GM04503 (cell line): ENCODE data around the gene ACTL6A.
"Not testable (repeated sequence)": the region's sequence is repeated elsewhere in the genome, so short reads cannot be mapped to it uniquely, and the experiment has no call there.

Source experiments
- DNase-seq: peaks from one replicate; pipeline ENCODE4 v3.0.0-alpha.2; 2012; ENCODE audit warnings: low read depth

ACTL6A gene

GRCh38 chr3:179562591-179563270 lies at the start of gene ACTL6A:
Gene ACTL6A, plus strand, starts transcription at chr3:179562926. Its CDS starts 167 bp downstream, at chr3:179563093.
- peak; percentile 98 for DNase-seq

DNA sequence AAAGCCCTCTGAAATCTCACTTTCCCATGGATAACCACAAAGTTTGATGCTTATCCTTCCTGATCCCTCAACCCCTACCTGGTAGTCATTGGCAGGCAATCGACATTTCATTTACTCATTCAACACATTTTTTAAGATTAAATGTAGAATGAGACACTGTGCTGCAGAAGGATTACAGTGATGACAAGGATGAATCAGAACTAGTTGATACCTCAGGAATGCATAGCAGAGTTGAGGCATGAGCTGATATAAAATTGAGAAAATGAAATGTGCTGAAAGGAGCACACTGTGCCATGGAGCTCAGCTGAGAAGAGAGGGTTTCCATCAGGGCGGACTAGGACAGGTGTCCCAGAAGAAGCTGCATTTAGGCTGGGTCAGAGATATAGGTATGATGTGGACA lies 48.9 kb upstream of the ACTL6A start:
- DNase-seq, result peak; percentile 7

- DNase-seq, result not testable (repeated sequence)
Measured at GRCh38 chr3:179516461-179517251, 46.1 kb upstream of the ACTL6A start.

DNA sequence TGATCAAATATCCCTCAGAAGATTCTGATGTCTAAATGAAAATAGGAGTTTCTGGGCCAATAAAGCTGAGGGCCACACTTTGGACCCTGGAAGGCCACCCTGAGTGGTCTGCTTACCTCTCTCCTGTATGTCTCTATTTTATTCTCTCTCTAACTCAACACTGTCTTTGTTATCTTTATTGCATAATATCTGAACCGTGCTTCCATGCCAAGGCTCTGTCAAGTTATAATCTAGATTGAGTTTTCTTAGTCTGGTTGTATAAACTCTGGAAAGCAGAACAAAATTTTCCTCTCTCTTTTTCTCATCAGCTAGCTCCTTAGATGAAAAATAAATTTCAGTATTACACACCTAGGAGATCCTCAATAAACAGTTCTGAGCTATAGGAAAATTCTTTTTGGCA lies 36.2 kb upstream of the ACTL6A start:
- no peak for DNase-seq

- peak; percentile 6 for DNase-seq
Measured at GRCh38 chr3:179526989-179527391, 35.7 kb upstream of the ACTL6A start.

GRCh38 chr3:179528772-179529171 lies 34.0 kb upstream of the ACTL6A start:
- no peak for DNase-seq

DNA sequence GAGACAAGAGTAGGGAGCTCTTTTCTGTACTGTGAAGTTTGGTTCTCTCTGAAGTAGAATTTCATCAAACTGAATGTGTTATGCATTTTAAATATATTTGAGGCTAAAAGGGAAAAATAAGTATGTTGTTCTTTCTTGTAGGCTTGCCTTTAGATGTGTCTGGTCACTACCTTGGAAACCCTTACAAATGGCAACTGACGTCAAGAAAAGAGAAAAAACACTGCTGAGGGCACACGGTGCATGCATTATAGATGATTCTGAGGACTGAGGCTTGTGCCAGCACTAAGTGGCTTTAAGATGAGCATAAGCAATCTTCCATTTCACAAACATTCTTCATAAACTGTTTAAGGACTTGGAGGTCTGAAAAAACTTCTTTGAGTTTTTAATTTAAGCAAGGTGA lies 31.1 kb upstream of the ACTL6A start:
- DNase-seq, result no peak

DNA sequence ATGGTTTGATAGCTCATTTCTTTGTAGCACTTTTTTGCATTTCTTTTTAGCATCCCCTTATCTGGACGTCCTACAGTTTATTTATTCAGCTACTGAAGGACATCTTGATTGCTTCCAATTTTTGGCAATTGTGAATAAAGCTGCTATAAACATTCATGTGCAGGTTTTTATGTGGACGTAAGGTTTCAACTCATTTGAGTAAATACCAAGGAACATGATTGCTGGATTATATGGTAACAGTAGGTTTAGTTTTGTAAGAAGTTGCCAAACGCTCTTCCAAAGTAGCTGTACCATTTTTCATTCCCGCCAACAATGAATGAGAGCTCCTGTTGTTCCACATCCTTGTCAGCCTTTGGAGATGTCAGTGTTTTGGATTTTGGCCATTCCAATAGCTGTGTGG lies 29.5 kb upstream of the ACTL6A start:
- DNase-seq, result no peak

GRCh38 chr3:179536256-179536655 lies 26.5 kb upstream of the ACTL6A start:
- no peak for DNase-seq

DNA sequence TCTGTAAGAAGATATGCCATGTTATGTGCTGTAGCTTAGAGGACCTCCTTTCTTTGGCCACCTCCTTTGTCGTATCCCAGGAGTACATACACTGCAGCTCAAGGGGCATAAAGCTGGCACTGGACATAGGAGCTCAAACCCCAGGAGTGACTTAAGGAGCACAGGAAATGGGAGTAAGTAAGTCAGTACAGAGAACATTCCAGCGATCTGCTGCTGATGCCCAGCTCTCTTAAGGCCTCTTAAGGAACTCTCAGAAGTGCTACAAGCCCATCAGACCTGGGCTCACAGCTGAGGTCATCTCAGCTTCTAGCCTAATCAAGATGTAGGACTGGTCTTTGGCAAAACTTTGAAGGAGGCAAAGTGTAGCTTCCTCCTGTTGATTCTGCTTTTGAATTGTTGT lies 21.6 kb upstream of the ACTL6A start:
- no peak for DNase-seq

GRCh38 chr3:179541596-179541995 lies 21.1 kb upstream of the ACTL6A start:
- DNase-seq, result no peak

DNA sequence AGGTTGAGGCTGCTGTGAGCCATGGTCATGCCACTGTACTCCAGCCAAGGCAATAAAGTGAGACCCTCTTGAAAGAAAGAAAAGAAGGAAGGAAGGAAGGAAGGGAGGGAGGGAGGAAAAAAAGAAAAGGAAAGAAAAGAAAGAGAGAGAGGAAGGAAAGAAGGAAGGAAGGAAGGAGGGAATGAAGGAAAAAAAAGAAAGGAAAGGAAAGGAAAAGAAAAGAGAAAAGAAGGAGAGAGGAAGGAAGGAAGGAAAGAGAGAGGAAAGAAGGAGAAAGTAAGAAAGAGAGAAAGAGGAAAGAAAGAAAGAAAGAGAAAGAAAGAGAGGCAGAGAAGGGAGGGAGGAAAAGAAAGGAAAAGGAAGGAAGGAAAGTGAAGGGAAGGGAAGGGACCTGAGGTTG lies 20.4 kb upstream of the ACTL6A start:
- no peak for DNase-seq

DNA sequence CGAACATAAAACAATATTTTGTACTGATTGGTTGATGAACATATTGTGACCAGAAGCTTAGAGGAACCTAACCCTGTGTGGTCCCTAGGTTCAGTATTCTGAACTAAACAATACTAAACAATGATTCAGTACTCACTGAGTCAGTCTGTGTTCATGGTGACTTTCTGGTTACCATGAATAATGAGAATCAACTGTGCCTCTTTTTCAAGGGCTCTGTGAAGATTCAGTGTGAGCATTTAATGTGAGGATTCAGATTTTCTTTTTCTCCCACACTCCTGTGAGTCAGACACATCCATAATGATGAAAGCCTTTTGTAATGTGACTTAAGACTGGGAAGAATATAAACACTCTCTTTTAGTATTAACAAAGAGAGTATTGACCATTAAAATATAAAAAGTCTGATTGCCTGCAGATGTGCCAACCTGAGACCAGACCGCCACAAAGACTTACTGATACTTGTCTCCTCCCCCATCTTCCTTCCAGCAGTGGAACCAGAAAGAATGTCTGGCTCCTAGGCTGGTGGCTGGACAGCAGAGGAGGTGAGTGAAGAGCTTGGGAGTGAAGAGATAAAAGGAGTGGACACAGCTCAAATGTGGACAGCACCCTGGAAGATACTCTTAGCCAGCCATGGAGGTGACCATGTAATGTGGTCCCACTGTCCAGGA lies 17.6 kb upstream of the ACTL6A start:
- peak; percentile 75 for DNase-seq

- no peak for DNase-seq
Measured at GRCh38 chr3:179546814-179547241, 15.9 kb upstream of the ACTL6A start.

- DNase-seq, result no peak
Measured at GRCh38 chr3:179551349-179552105, 11.2 kb upstream of the ACTL6A start.

GRCh38 chr3:179558742-179559364 lies 3.9 kb upstream of the ACTL6A start:
- no peak for DNase-seq

- DNase-seq, result no peak
Measured at GRCh38 chr3:179560791-179561190, 1.9 kb upstream of the ACTL6A start.

DNA sequence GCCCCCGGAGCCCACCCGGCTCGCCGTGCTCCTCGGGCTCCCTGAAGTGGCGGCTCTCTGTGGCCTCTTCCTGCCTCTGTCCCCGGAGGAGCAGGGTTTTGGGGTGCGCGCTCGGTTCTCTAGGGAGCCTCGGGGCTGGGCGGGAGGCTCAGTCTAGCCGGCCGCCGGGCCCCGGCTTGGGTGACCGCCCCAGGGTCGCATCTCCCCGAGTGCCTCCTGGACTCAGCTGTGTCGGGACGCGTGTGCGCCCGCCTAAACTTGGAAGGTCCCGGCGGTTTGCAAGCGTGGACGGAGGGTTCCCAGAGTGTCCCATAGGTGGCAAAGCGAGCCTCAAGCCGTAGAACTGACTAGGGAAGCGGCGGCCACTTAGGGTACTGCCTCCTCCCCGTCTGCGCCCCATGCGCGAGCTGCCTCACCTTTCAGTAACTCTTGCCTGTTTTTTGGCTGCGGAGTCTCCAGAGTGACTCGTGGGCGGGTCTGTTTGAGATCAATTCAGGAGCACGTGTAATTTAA lies 601 bp downstream of the ACTL6A start:
- DNase-seq, result no peak

GRCh38 chr3:179565496-179565895 lies 2.8 kb downstream of the ACTL6A start:
- no peak for DNase-seq

GRCh38 chr3:179580992-179581391 lies 18.3 kb downstream of the ACTL6A start:
- DNase-seq, result no peak

- no peak for DNase-seq
Measured at GRCh38 chr3:179589143-179589542, 26.4 kb downstream of the ACTL6A start.

GRCh38 chr3:179590669-179591068 lies 27.9 kb downstream of the ACTL6A start:
- no peak for DNase-seq
